GM21515 (cell line): ENCODE measurements around the gene CENPS.
"Not testable (repeated sequence)": the region's sequence is repeated elsewhere in the genome, so short reads cannot be mapped to it uniquely, and the experiment has no call there.

ENCODE experiments used
- ATAC-seq: cut with Tn5 transposase; IDR thresholded peaks from one replicate; pipeline ENCODE4 v1.9.1; 2021; ENCODE audit not compliant: unreplicated experiment

Gene CENPS

GRCh38 chr1:10450156-10450814 is 20.1 kb downstream of the CENPS start:
- ATAC-seq: no peak

- no peak for ATAC-seq
These were observed 20.6 kb downstream of the CENPS start for GRCh38 chr1:10450836-10451235.

GRCh38 chr1:10451287-10451686 is 21.1 kb downstream of the CENPS start:
- ATAC-seq: no peak

GRCh38 chr1:10456048-10456447 is 25.8 kb downstream of the CENPS start:
- ATAC-seq: no peak

- no peak for ATAC-seq
These were observed 26.4 kb downstream of the CENPS start for GRCh38 chr1:10456661-10457060.

GRCh38 chr1:10457462-10457861 is 27.2 kb downstream of the CENPS start:
- not testable (repeated sequence) for ATAC-seq

- ATAC-seq: no peak
These were observed 27.6 kb downstream of the CENPS start for GRCh38 chr1:10457875-10458274.

- ATAC-seq: no peak
These were observed 29.0 kb downstream of the CENPS start for GRCh38 chr1:10459184-10459583.

GRCh38 chr1:10467078-10467477 is 36.8 kb downstream of the CENPS start:
- ATAC-seq: no peak

- ATAC-seq: no peak
These were observed 39.8 kb downstream of the CENPS start for GRCh38 chr1:10470043-10470442.

- no peak for ATAC-seq
These were observed 41.4 kb downstream of the CENPS start for GRCh38 chr1:10471411-10472219.

GRCh38 chr1:10472220-10473144 is 42.2 kb downstream of the CENPS start, which contains the start of gene DFFA:
TSS of gene DFFA (minus strand) at chr1:10472529. CDS start at chr1:10472458, 71 bp downstream.
- ATAC-seq: peak; percentile 74

- no peak for ATAC-seq
These were observed 43.0 kb downstream of the CENPS start for GRCh38 chr1:10473145-10473765.

- not testable (repeated sequence) for ATAC-seq
These were observed 44.0 kb downstream of the CENPS start for GRCh38 chr1:10474309-10474612.

- peak; percentile 57 for ATAC-seq
These were observed 44.6 kb downstream of the CENPS start, which contains the start of gene PEX14 for GRCh38 chr1:10474613-10475507. TSS of gene PEX14 (plus strand) at chr1:10474950. CDS start at chr1:10474967, 17 bp downstream.

GRCh38 chr1:10475510-10475909 is 45.3 kb downstream of the CENPS start:
- no peak for ATAC-seq

- ATAC-seq: no peak
These were observed 49.1 kb downstream of the CENPS start for GRCh38 chr1:10479296-10479695.

- no peak for ATAC-seq
These were observed 50.4 kb downstream of the CENPS start for GRCh38 chr1:10480614-10481013.

- no peak for ATAC-seq
These were observed 54.3 kb downstream of the CENPS start for GRCh38 chr1:10484521-10484920.
